Measurements from ENCODE around the gene RNGTT. TPM values are rescaled to one million over a fixed set of nuclear protein-coding genes. Genes with fewer than 3 reads are reported as not detected.

RNGTT gene
- total RNA-seq, 1 experiment from 2014 or later = 15.2 TPM

GRCh38 chr6:88629838-88630494 lies 333.5 kb downstream of the RNGTT start:
- CTCF ChIA-PET = no interaction called here
- POLR2A ChIA-PET (ENCODE audit: unreplicated experiment) = no interaction called here

GRCh38 chr6:88626460-88626859 lies 337.0 kb downstream of the RNGTT start:
- intact Hi-C loops (cut with micrococcal nuclease; ENCODE audit: unreplicated experiment) = no loop called here
- H3K9me2 ChIP-seq (ENCODE audit: insufficient read depth) = no peaks in the 10 kb centered on the region
- H3K79me2 ChIP-seq (ENCODE audit: low read depth) = no peaks in the 10 kb centered on the region
- H3K4me3 ChIP-seq = no peak overlapping the region
- no peaks in the 10 kb centered on the region for H3K4me1 ChIP-seq (replicated peaks; ENCODE audit: insufficient read depth)
- DNase-seq = no peak
- H3K9me3 ChIP-seq (ENCODE audit: insufficient read depth, low read depth) = no peaks in the 10 kb centered on the region
- H3K27ac ChIP-seq = no peak overlapping the region
- ChIA-PET CTCF (no interaction called here), POLR2A (ENCODE audit: unreplicated experiment) (no interaction called here)
- no peaks in the 10 kb centered on the region for H3K36me3 ChIP-seq (ENCODE audit: low read depth)
- no peak overlapping the region for H2AFZ ChIP-seq
- TF ChIP-seq CTCF (conservative IDR thresholded peaks at IDR 0.05) = no peak
- TF ChIP-seq EZH2 (IDR thresholded peaks at IDR 0.05; ENCODE audit: low read depth) = no peak
- H4K20me1 ChIP-seq (ENCODE audit: insufficient read depth) = no peaks in the 10 kb centered on the region
- H3F3A ChIP-seq (ENCODE audit: insufficient read depth, low read depth) = no peaks in the 10 kb centered on the region
- BruUV-seq (replicated peaks) = no TSS peak
- no peak overlapping the region for H3K4me2 ChIP-seq
- H3K27me3 ChIP-seq (ENCODE audit: insufficient read depth, low read depth) = no peaks in the 10 kb centered on the region

More at GRCh38 chr6:88629838-88630494, 333.5 kb downstream of the RNGTT start:
- no peak for DNase-seq
- no peaks in the 10 kb centered on the region for H3K36me3 ChIP-seq (ENCODE audit: low read depth)
- no peaks in the 10 kb centered on the region for H3K9me3 ChIP-seq (ENCODE audit: insufficient read depth, low read depth)
- H3K4me2 ChIP-seq = no peak overlapping the region
- no peaks in the 10 kb centered on the region for H3K79me2 ChIP-seq (ENCODE audit: low read depth)
- H3K4me1 ChIP-seq (replicated peaks; ENCODE audit: insufficient read depth) = no peaks in the 10 kb centered on the region
- H3K9me2 ChIP-seq (ENCODE audit: insufficient read depth) = no peaks in the 10 kb centered on the region
- TF ChIP-seq CTCF (conservative IDR thresholded peaks at IDR 0.05) (no peak), EZH2 (IDR thresholded peaks at IDR 0.05; ENCODE audit: low read depth) (no peak)
- BruUV-seq (replicated peaks) = no TSS peak
- no peaks in the 10 kb centered on the region for H3F3A ChIP-seq (ENCODE audit: insufficient read depth, low read depth)
- no peaks in the 10 kb centered on the region for H3K27me3 ChIP-seq (ENCODE audit: insufficient read depth, low read depth)
- H3K4me3 ChIP-seq = no peak overlapping the region
- H3K27ac ChIP-seq = no peak overlapping the region
- no peak overlapping the region for H2AFZ ChIP-seq
- H4K20me1 ChIP-seq (ENCODE audit: insufficient read depth) = no peaks in the 10 kb centered on the region
- intact Hi-C loops (cut with micrococcal nuclease; ENCODE audit: unreplicated experiment) = no loop called here

GRCh38 chr6:88623531-88623930 lies 339.9 kb downstream of the RNGTT start:
- ChIA-PET CTCF (no interaction called here), POLR2A (ENCODE audit: unreplicated experiment) (no interaction called here)
- H3K4me2 ChIP-seq = no peak overlapping the region
- no peaks in the 10 kb centered on the region for H3K36me3 ChIP-seq (ENCODE audit: low read depth)
- DNase-seq = no peak
- no peaks in the 10 kb centered on the region for H3K9me2 ChIP-seq (ENCODE audit: insufficient read depth)
- H3K79me2 ChIP-seq (ENCODE audit: low read depth) = no peaks in the 10 kb centered on the region
- H3K4me3 ChIP-seq = no peak overlapping the region
- BruUV-seq (replicated peaks) = no TSS peak
- H3K27ac ChIP-seq = no peak overlapping the region
- no peak overlapping the region for H2AFZ ChIP-seq
- no peaks in the 10 kb centered on the region for H4K20me1 ChIP-seq (ENCODE audit: insufficient read depth)
- H3K4me1 ChIP-seq (replicated peaks; ENCODE audit: insufficient read depth) = no peaks in the 10 kb centered on the region
- intact Hi-C loops (cut with micrococcal nuclease; ENCODE audit: unreplicated experiment) = no loop called here
- no peaks in the 10 kb centered on the region for H3K27me3 ChIP-seq (ENCODE audit: insufficient read depth, low read depth)
- TF ChIP-seq CTCF (conservative IDR thresholded peaks at IDR 0.05) (no peak), EZH2 (IDR thresholded peaks at IDR 0.05; ENCODE audit: low read depth) (no peak)
- H3K9me3 ChIP-seq (ENCODE audit: insufficient read depth, low read depth) = no peaks in the 10 kb centered on the region
- H3F3A ChIP-seq (ENCODE audit: insufficient read depth, low read depth) = no peaks in the 10 kb centered on the region
